OCI-LY7 (cell line): ENCODE data around the gene KREMEN1. TPM values are rescaled to one million over a fixed set of nuclear protein-coding genes. Genes with fewer than 3 reads are reported as not detected.

ENCODE experiments used
- BruUV-seq: library from RNA; stranded (reverse); fragments of 400-500 nt; replicated peaks from 2 replicates; lab custom pipeline; 2021; lab: Mats Ljungman, UMichigan
- CTCF ChIA-PET: fragments of 300-600 bp; sonication (Branson Sonifier 250); formaldehyde crosslinking; loops from one replicate; lab custom pipeline; 2022; ENCODE audit warnings: antibody characterized with exemption; ENCODE audit not compliant: unreplicated experiment; lab: Charles Lee
- POLR2A ChIA-PET: fragments of 300-600 bp; sonication (Branson Sonifier 250); formaldehyde crosslinking; loops from one replicate; lab custom pipeline; 2022; ENCODE audit warnings: antibody characterized with exemption; lab: Charles Lee
- DNase-seq: peaks from one replicate; pipeline ENCODE4 v3.0.0-alpha.2; 2015; ENCODE audit warnings: low spot score
- H2AFZ ChIP-seq: fragments of 200-600 bp; sonication (generic), shearing (Covaris generic); 2 replicates; pipeline ENCODE4 v1.6.1; 2014; ENCODE audit warnings: mild to moderate bottlenecking, antibody characterized with exemption, low read length, moderate library complexity
- H3K27ac ChIP-seq: fragments of 200-600 bp; sonication (generic); 2 replicates; pipeline ENCODE4 v1.5.1; 2014; ENCODE audit warnings: mixed run types, low read depth, mild to moderate bottlenecking, moderate library complexity, low read length, inconsistent platforms; ENCODE audit not compliant: poor library complexity, severe bottlenecking
- H3K36me3 ChIP-seq: fragments of 200-600 bp; sonication (generic); 2 replicates; pipeline ENCODE4 v1.6.1; 2014; ENCODE audit warnings: mild to moderate bottlenecking, antibody characterized with exemption, low read length, moderate library complexity, mixed read lengths; ENCODE audit not compliant: insufficient read depth
- H3K4me1 ChIP-seq: fragments of 200-600 bp; sonication (generic); 2 replicates; pipeline ENCODE4 v1.5.1; 2014; ENCODE audit warnings: mild to moderate bottlenecking, low read length; ENCODE audit not compliant: insufficient read depth, poor library complexity, severe bottlenecking
- H3K4me2 ChIP-seq: fragments of 200-600 bp; sonication (generic); 2 replicates; pipeline ENCODE4 v1.6.1; 2014; ENCODE audit warnings: mild to moderate bottlenecking, low read length
- H3K4me3 ChIP-seq: fragments of 200-600 bp; sonication (generic); 2 replicates; pipeline ENCODE4 v1.5.1; 2014; ENCODE audit warnings: mild to moderate bottlenecking, low read depth, low read length; ENCODE audit not compliant: poor library complexity, severe bottlenecking
- H3K79me2 ChIP-seq: fragments of 200-600 bp; sonication (generic); 2 replicates; pipeline ENCODE4 v1.6.1; 2016; ENCODE audit warnings: low read depth, mild to moderate bottlenecking, low read length, moderate library complexity, mixed read lengths; ENCODE audit not compliant: insufficient read depth
- H3K9me2 ChIP-seq: fragments of 200-600 bp; sonication (generic); 2 replicates; pipeline ENCODE4 v1.6.1; 2016; ENCODE audit warnings: mild to moderate bottlenecking, low read length, mixed read lengths; ENCODE audit not compliant: insufficient read depth
- H3K9me3 ChIP-seq: fragments of 200-600 bp; sonication (generic); 2 replicates; pipeline ENCODE4 v1.6.1; 2014; ENCODE audit warnings: mild to moderate bottlenecking, mixed run types, low read length, mixed read lengths
- H4K20me1 ChIP-seq: fragments of 200-600 bp; sonication (generic); 2 replicates; pipeline ENCODE4 v1.6.1; 2014; ENCODE audit warnings: mild to moderate bottlenecking, antibody characterized with exemption, low read length, moderate library complexity, mixed read lengths; ENCODE audit not compliant: insufficient read depth
- CTCF ChIP-seq: fragments of 200-600 bp; sonication (generic); conservative IDR thresholded peaks from 2 replicates; pipeline ENCODE4 v1.5.1; 2014; ENCODE audit warnings: mild to moderate bottlenecking, antibody characterized with exemption, low read length, moderate library complexity, mixed read lengths
- EZH2phosphoT487 ChIP-seq: fragments of 200-600 bp; sonication (generic); IDR thresholded peaks from 2 replicates; pipeline ENCODE4 v1.6.1; 2018; ENCODE audit warnings: low read depth, borderline replicate concordance, mild to moderate bottlenecking, mixed run types, antibody characterized with exemption, low read length, moderate library complexity, mixed read lengths
- intact Hi-C: fragments of 100-400 bp; cut with micrococcal nuclease; formaldehyde crosslinking; loops from one replicate; pipeline ENCODE4 v1.10.0; 2022; ENCODE audit not compliant: unreplicated experiment
- total RNA-seq, 2 experiments: library from RNA; depleted of rRNA in 1 of 2; stranded (reverse); fragments of >200 nt in 1 of 2; shearing (Covaris generic) in 1 of 2; gene quantifications; 2 replicates each; pipeline ENCODE4 v1.2.3, GENCODE V29; 2014 to 2022

Gene KREMEN1
- total RNA-seq, 2 experiments from 2014 or later = not detected

GRCh38 chr22:29146771-29147170, 73.9 kb downstream of the KREMEN1 start:
- BruUV-seq = no TSS peak
- Histone ChIP-seq H3K4me3 (no peak overlapping the region), H3K27ac (no peak overlapping the region), H3K9me3 (no peaks in the 10 kb centered on the region), H3K79me2 (no peaks in the 10 kb centered on the region), H3K36me3 (no peaks in the 10 kb centered on the region), H4K20me1 (no peaks in the 10 kb centered on the region; the same call in 1 of the 2 replicates), H3K9me2 (no peaks in the 10 kb centered on the region), H3K4me2 (no peak overlapping the region), H2AFZ (no peak overlapping the region), H3K4me1 (no peaks in the 10 kb centered on the region)
- ChIA-PET CTCF (no interaction called here), POLR2A (no interaction called here)
- no peak for TF ChIP-seq EZH2phosphoT487
- no peak for TF ChIP-seq CTCF
- intact Hi-C loops = no loop called here
- DNase-seq = no peak

- intact Hi-C loops = no loop called here
- H3K79me2 ChIP-seq = no peaks in the 10 kb centered on the region
Observed at GRCh38 chr22:29147331-29147899, 74.6 kb downstream of the KREMEN1 start.

More at GRCh38 chr22:29147331-29147899, 74.6 kb downstream of the KREMEN1 start:
- Histone ChIP-seq H3K9me2 (no peaks in the 10 kb centered on the region), H3K4me2 (no peak overlapping the region), H3K4me3 (no peak overlapping the region), H2AFZ (no peak overlapping the region), H3K9me3 (no peaks in the 10 kb centered on the region), H3K4me1 (no peaks in the 10 kb centered on the region), H3K27ac (no peak overlapping the region), H4K20me1 (no peaks in the 10 kb centered on the region; the same call in 1 of the 2 replicates), H3K36me3 (no peaks in the 10 kb centered on the region)
- POLR2A ChIA-PET = no interaction called here
- no peak for DNase-seq
- BruUV-seq = no TSS peak
- TF ChIP-seq CTCF = no peak
- no peak for TF ChIP-seq EZH2phosphoT487
- CTCF ChIA-PET = no interaction called here
